Measurements from ENCODE around the gene SRMS. TPM values are rescaled to one million over a fixed set of nuclear protein-coding genes. Genes with fewer than 3 reads are reported as not detected.

Gene SRMS
- total and polyA plus RNA-seq, 2 of the 13 experiments (the other 11 are each of a cell fraction or from before 2014, with no cell fraction given): not detected

DNA sequence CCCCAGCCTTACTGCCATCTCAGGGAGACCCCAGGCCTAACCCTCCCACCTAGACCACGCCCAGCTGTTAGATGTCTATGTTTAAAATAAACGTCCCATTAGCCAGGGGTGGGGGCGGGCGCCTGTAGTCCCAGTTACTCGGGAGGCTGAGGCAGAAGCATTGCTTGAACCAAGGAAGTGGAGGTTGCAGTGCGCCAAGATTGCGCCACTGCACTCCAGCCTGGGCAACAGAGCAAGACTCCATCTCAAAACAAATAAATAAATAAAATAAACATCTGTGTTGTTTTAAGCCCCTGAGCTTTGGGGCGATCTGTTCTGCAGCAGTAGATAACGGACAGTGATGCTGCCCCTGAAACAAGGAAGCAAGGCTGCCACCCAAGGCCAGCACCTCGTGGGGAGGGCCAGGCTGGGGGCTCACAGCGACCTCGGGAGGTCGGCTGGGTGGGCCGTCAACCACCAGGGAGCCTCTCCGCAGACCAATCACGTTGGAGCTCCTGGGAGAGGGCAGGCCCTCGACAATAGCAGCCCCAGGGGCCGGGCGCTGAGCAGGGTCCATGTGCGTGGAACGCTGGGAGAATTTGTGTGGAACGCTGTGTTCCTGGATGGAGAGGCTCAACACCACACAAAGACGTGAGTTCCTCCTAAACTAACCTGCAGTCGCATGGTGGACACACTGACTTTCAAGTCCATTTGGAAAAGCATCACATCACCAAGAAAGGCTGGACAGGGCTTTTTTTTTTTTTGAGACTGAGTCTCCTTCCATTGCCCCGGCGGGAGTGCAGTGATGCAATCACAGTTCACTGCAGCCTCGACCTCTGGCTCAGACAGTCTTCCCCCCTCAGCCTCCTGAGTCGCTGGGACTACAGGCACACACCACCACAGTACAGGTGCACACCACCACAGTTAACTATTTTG, 27.5 kb upstream of the SRMS start (continued):
- TF ChIP-seq ZNF546 (CRISPR knock-in tag; conservative IDR thresholded peaks at IDR 0.05): no peak
- TF ChIP-seq, protein P1, sequence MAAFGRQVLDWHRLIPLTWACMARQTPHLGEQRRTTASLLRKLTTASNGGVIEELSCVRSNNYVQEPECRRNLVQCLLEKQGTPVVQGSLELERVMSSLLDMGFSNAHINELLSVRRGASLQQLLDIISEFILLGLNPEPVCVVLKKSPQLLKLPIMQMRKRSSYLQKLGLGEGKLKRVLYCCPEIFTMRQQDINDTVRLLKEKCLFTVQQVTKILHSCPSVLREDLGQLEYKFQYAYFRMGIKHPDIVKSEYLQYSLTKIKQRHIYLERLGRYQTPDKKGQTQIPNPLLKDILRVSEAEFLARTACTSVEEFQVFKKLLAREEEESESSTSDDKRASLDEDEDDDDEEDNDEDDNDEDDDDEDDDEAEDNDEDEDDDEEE (CRISPR knock-in tag; IDR thresholded peaks at IDR 0.05): no peak
- TF ChIP-seq, protein P2, sequence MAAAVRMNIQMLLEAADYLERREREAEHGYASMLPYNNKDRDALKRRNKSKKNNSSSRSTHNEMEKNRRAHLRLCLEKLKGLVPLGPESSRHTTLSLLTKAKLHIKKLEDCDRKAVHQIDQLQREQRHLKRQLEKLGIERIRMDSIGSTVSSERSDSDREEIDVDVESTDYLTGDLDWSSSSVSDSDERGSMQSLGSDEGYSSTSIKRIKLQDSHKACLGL (CRISPR knock-in tag; IDR thresholded peaks at IDR 0.05): no peak
- 0 out of 2 replicates have a peak, but pooled peaks have one; percentile 10 for TF ChIP-seq ZNF7 (CRISPR knock-in tag; IDR thresholded peaks at IDR 0.05)
- TF ChIP-seq SMYD3 (CRISPR knock-in tag; IDR thresholded peaks at IDR 0.05): no peak
- TF ChIP-seq ZNF75D (CRISPR knock-in tag; IDR thresholded peaks at IDR 0.05; ENCODE audit: borderline replicate concordance): no peak
- TF ChIP-seq PHB2 (IDR thresholded peaks at IDR 0.05; ENCODE audit: partially characterized antibody): no peak
- TF ChIP-seq, protein P3, sequence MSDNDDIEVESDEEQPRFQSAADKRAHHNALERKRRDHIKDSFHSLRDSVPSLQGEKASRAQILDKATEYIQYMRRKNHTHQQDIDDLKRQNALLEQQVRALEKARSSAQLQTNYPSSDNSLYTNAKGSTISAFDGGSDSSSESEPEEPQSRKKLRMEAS (IDR thresholded peaks at IDR 0.05): peak; percentile 76
- no peak for TF ChIP-seq NCOA1 (CRISPR knock-in tag; IDR thresholded peaks at IDR 0.05)
- TF ChIP-seq, protein P4, sequence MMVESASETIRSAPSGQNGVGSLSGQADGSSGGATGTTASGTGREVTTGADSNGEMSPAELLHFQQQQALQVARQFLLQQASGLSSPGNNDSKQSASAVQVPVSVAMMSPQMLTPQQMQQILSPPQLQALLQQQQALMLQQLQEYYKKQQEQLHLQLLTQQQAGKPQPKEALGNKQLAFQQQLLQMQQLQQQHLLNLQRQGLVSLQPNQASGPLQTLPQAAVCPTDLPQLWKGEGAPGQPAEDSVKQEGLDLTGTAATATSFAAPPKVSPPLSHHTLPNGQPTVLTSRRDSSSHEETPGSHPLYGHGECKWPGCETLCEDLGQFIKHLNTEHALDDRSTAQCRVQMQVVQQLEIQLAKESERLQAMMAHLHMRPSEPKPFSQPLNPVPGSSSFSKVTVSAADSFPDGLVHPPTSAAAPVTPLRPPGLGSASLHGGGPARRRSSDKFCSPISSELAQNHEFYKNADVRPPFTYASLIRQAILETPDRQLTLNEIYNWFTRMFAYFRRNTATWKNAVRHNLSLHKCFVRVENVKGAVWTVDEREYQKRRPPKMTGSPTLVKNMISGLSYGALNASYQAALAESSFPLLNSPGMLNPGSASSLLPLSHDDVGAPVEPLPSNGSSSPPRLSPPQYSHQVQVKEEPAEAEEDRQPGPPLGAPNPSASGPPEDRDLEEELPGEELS (CRISPR knock-in tag; IDR thresholded peaks at IDR 0.05): no peak
- 0 out of 2 replicates have a peak, but pooled peaks have one; percentile 52 for TF ChIP-seq KMT2A (CRISPR knock-in tag; IDR thresholded peaks at IDR 0.05)
- TF ChIP-seq TEAD2 (CRISPR knock-in tag; IDR thresholded peaks at IDR 0.05): 0 out of 2 replicates have a peak, but pooled peaks have one; percentile 51
- TF ChIP-seq ZNF24 (IDR thresholded peaks at IDR 0.05): no peak
- peak; percentile 60; the same call in 1 of the 2 replicates for TF ChIP-seq ZKSCAN8 (CRISPR knock-in tag; IDR thresholded peaks at IDR 0.05; ENCODE audit: borderline replicate concordance)
- 0 out of 2 replicates have a peak, but pooled peaks have one; percentile 17 for TF ChIP-seq FOXO1 (CRISPR knock-in tag; IDR thresholded peaks at IDR 0.05)
- no peak for TF ChIP-seq FLYWCH1 (CRISPR knock-in tag; IDR thresholded peaks at IDR 0.05)
- no peak for TF ChIP-seq MIER3 (CRISPR knock-in tag; IDR thresholded peaks at IDR 0.05; ENCODE audit: borderline replicate concordance)
- TF ChIP-seq ESRRA (CRISPR knock-in tag; IDR thresholded peaks at IDR 0.05; ENCODE audit: low read depth): no peak
- TF ChIP-seq, protein P5, sequence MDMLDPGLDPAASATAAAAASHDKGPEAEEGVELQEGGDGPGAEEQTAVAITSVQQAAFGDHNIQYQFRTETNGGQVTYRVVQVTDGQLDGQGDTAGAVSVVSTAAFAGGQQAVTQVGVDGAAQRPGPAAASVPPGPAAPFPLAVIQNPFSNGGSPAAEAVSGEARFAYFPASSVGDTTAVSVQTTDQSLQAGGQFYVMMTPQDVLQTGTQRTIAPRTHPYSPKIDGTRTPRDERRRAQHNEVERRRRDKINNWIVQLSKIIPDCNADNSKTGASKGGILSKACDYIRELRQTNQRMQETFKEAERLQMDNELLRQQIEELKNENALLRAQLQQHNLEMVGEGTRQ (IDR thresholded peaks at IDR 0.05; ENCODE audit: low read depth, low read length): no peak
- TF ChIP-seq, protein P5 (CRISPR knock-in tag; IDR thresholded peaks at IDR 0.05; ENCODE audit: borderline replicate concordance): no peak
